Immature natural killer cell (primary cell): ENCODE data around the gene VAPB. TPM values are rescaled to one million over a fixed set of nuclear protein-coding genes. Genes with fewer than 3 reads are reported as not detected.

Experiments
- polyA plus RNA-seq, 3 donors: library from polyadenylated mRNA; unstranded; fragments of 300-500 nt; fragmentation: Illumina TruSeq; gene quantifications; one replicate each; pipeline ENCODE4 v1.2.3, GENCODE V29; 2021

Gene VAPB
- polyA plus RNA-seq, 3 donors from 2014 or later = 9.2 to 26.1 (median 22.8) TPM

Other genes starting within 250 kb of the VAPB start
- gene ANKRD60, start 160.6 kb upstream of the VAPB start, polyA plus RNA-seq = not detected
- gene RAB22A, start 79.5 kb upstream of the VAPB start, polyA plus RNA-seq = 10 to 100 TPM; 14.1 to 21.7 (median 18.5) TPM
- not detected for gene APCDD1L, start 126.2 kb downstream of the VAPB start, polyA plus RNA-seq